ENCODE results near the gene MAP7D2.
A peak's percentile ranks its signal among the peaks of the same experiment; 100 is the strongest.

The MAP7D2 gene

DNA sequence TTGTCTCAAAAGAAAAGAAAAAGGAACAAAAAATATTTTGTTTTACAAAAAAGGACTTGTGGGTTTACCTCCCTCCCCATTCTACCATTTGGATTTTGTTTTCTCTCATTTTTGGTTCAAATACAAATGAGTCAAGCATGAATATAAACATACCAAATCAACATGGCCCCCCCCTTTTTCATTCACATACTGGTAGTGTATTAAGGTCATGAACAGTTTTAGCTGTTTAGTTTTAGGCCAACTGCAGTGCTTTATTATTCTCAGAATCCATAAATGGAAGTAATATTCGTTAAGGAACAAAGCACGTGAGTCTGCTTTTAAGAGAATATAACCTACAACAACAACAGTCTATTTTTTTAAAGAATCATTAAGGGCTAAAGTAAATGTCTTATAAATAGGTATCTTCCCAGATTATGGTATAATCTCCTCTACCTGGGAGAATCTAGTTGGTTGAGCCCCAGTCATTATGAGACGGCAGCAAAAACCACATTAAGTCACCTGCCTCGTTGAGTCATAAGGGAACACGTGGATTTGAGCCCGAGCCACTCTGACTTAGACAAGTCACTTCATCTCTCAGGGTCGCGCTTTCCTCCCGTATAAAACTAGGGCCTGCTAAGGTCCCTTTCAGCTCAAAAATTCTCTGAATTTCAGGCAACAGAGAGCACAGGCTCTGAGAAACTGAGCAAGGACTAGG is 152.5 kb downstream of the MAP7D2 start:
- peak; percentile 5 for DNase-seq

DNA sequence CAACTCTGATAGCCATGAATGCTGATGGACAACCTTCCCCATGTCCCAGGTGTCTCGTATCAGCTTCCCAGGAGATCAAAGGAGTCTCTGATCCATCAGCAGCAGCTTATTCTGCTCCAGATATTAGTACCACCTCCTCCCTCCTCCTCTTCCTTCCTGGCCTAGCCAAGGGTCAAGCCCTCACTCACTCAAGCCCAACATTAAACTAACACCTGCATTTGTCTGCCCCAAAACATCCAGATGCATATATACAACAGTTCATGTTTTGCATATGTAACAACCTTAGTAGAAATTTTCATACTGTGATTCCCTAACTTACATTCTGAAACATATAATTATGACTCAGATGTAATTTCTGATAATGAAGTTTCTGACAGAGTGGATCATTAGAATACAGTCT is 155.8 kb downstream of the MAP7D2 start:
- DNase-seq, result no peak

DNA sequence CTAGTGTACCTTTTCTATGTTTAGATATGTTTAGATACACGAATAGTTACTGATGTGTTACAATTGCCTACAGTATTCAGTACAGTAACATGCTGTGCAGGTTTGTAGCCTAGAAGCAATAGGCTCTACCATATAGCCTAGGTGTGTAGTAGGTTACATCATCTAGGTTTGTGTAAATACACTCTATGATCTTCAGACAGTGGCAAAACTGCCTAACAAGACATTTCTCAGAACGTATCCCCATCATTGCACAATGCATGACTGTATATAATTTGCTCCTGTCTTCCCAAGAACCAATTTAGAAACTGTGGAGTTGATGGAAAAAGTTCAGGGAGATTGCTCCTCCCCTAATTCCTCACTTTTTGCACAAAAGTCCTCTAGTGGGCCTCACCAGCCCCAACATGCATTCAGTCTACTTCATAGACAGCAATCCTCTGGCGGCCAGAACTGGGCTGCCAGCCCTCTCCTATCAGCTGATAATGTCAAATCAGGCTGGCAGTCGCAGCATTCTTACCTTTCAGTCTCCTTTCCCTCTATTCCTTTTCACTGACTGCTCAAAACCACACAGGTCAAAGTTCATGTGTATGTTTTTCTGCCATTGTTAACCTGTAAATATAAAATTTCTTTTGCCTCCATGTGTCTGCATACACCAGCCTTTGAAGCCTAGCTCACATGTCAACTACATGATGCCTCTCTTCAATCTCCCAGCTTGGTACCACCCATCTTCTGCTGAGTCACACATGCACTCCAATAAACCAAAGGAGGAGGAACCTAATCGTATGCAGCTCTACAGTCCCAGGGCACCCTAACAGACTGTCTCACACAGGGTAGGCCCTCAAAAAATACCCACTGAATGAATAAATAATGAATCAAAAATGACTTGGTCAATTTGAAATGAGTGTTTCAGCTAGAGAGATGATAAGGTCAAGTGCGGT is 157.9 kb downstream of the MAP7D2 start:
- no peak for DNase-seq

DNA sequence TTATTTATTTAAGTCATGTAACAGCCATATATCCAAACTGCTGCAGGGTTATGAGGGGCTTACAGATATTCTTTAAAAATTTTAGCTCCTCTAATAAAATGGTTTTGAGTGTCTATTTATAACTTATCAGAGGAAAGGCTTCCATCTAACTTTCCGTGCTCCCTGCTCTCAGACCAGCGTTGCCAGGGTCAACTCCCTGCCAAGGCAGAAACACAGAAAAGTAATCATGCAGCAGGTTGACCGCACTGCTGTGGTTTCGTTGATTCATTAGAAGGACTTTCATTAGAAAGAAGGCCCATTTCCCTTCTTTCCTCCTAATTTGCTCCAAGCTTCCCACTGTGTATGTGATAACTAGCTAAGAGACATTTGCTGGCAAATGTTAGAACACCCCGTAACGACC is 159.8 kb downstream of the MAP7D2 start:
- DNase-seq, result no peak
